B cell (primary cell): ENCODE data around the gene MAPRE3. TPM values are rescaled to one million over a fixed set of nuclear protein-coding genes. Genes with fewer than 3 reads are reported as not detected.

Experiments
- ATAC-seq: fragments of 200-7000 bp; cut with Tn5 transposase; one replicate; pipeline ENCODE4 v1.10.0; 2021; ENCODE audit warnings: low read depth, mild to moderate bottlenecking, moderate number of reproducible peaks, moderate library complexity
- CTCF ChIA-PET: fragments of 350-600 bp; sonication (Branson Sonifier 250); formaldehyde crosslinking; loops from one replicate; lab custom pipeline; 2021; ENCODE audit warnings: antibody characterized with exemption, inconsistent platforms; lab: Charles Lee
- POLR2A ChIA-PET: fragments of 350-600 bp; sonication (Branson Sonifier 250); formaldehyde crosslinking; loops from one replicate; lab custom pipeline; 2021; ENCODE audit warnings: antibody characterized with exemption; lab: Charles Lee
- DNase-seq: peaks from one replicate; pipeline ENCODE4 v3.0.0; 2013
- H2AFZ ChIP-seq: 2 replicates; pipeline ENCODE4 v1.6.1; 2012; ENCODE audit warnings: mild to moderate bottlenecking, low read depth, low read length; ENCODE audit not compliant: insufficient read depth, poor library complexity, severe bottlenecking
- H3K27ac ChIP-seq, 2 donors: 1 replicate in 1 of 2; 2 replicates in 1 of 2; pipeline ENCODE4 v1.5.1; 2012 to 2013; ENCODE audit warnings: low read length in 2 of 2, mild to moderate bottlenecking in 2 of 2, moderate library complexity in 1 of 2
- H3K27me3 ChIP-seq, 4 experiments: fragments of 200-600 bp in 1 of 4; sonication (generic) in 1 of 4; replicated peaks in 1 of 4; 1 replicate in 2 of 4; 2 replicates in 2 of 4; pipeline versions ENCODE4 v1.6.1 to v1.7.0; 2013 to 2016; ENCODE audit warnings: low read length in 3 of 4, mild to moderate bottlenecking in 2 of 4, mixed read lengths in 1 of 4, moderate library complexity in 1 of 4; ENCODE audit not compliant: insufficient read depth in 4 of 4, control insufficient read depth in 3 of 4; ENCODE audit errors: control extremely low read depth in 1 of 4
- H3K36me3 ChIP-seq, 2 experiments: replicated peaks in 1 of 2; 1 replicate in 1 of 2; 2 replicates in 1 of 2; pipeline versions ENCODE4 v1.6.1 to v1.7.1; 2013; ENCODE audit warnings: low read length in 1 of 2; ENCODE audit not compliant: insufficient read depth in 2 of 2, control insufficient read depth in 1 of 2; ENCODE audit errors: control extremely low read depth in 1 of 2, extremely low read depth in 1 of 2
- H3K4me1 ChIP-seq, 2 donors: fragments of 200-600 bp in 1 of 2; sonication (generic) in 1 of 2; 1 replicate in 1 of 2; 2 replicates in 1 of 2; pipeline versions ENCODE4 v1.5.1 to v1.6.1; 2013 to 2017; ENCODE audit warnings: low read length in 2 of 2; ENCODE audit not compliant: control insufficient read depth in 2 of 2, insufficient read depth in 2 of 2
- H3K4me2 ChIP-seq: replicated peaks from 2 replicates; pipeline ENCODE3; 2012; ENCODE audit warnings: mild to moderate bottlenecking, low read depth, low read length; ENCODE audit not compliant: poor library complexity, severe bottlenecking
- H3K4me3 ChIP-seq, 5 experiments: fragments of 200-600 bp in 1 of 5; sonication (generic) in 1 of 5; 1 replicate in 3 of 5; 2 replicates in 2 of 5; pipeline versions ENCODE4 v1.5.1 to v1.7.0; 2011 to 2016; ENCODE audit warnings: low read length in 4 of 5, mild to moderate bottlenecking in 4 of 5, low read depth in 2 of 5, control low read depth in 1 of 5, moderate library complexity in 1 of 5; ENCODE audit not compliant: insufficient read depth in 1 of 5; ENCODE audit errors: control extremely low read depth in 1 of 5, extremely low read depth in 1 of 5
- H3K79me2 ChIP-seq: fragments of 200-600 bp; sonication (generic); one replicate; pipeline ENCODE4 v1.6.0; 2016; ENCODE audit warnings: low read length; ENCODE audit not compliant: control insufficient read depth, insufficient read depth
- H3K9ac ChIP-seq: fragments of 200-600 bp; sonication (generic); 2 replicates; pipeline ENCODE4 v1.6.1; 2017; ENCODE audit warnings: mild to moderate bottlenecking, low read length, moderate library complexity
- H3K9me3 ChIP-seq, 3 donors: one replicate each; pipeline versions ENCODE4 v1.6.1 to v1.7.1; 2013; ENCODE audit warnings: low read length in 2 of 3; ENCODE audit not compliant: control insufficient read depth in 2 of 3, insufficient read depth in 1 of 3; ENCODE audit errors: control extremely low read depth in 1 of 3
- H4K20me1 ChIP-seq: 2 replicates; pipeline ENCODE4 v1.6.0; 2012; ENCODE audit warnings: mild to moderate bottlenecking, low read length; ENCODE audit not compliant: insufficient read depth, control insufficient read depth, poor library complexity, severe bottlenecking
- H3K27ac Mint-ChIP-seq: one replicate; pipeline ENCODE4 v1.8.0; 2021; ENCODE audit warnings: mixed read lengths
- H3K27me3 Mint-ChIP-seq: one replicate; pipeline ENCODE4 v1.8.0; 2021; ENCODE audit warnings: mixed read lengths
- H3K4me1 Mint-ChIP-seq: one replicate; pipeline ENCODE4 v1.8.0; 2021; ENCODE audit warnings: mixed read lengths
- H3K4me3 Mint-ChIP-seq: one replicate; pipeline ENCODE4 v1.8.0; 2021; ENCODE audit warnings: mixed read lengths
- H3K9me3 Mint-ChIP-seq: one replicate; pipeline ENCODE4 v1.8.0; 2022; ENCODE audit warnings: mixed read lengths; ENCODE audit not compliant: insufficient read depth
- EZH2 ChIP-seq: IDR thresholded peaks from 2 replicates; pipeline ENCODE4 v1.6.1; 2012; ENCODE audit warnings: borderline replicate concordance, low read depth, mild to moderate bottlenecking, moderate library complexity, low read length; ENCODE audit not compliant: insufficient read depth, poor library complexity, severe bottlenecking
- WGBS: methylation state at CpG from one replicate; pipeline ENCODE4 v1.1.5; 2013; ENCODE audit warnings: missing lambda C conversion rate; ENCODE audit not compliant: insufficient coverage; 5-methylcytosine and 5-hydroxymethylcytosine counted together
- intact Hi-C: fragments of 100-400 bp; cut with micrococcal nuclease; formaldehyde crosslinking; loops from one replicate; pipeline ENCODE4 v1.10.0; 2022
- polyA plus RNA-seq: library from polyadenylated mRNA; depleted of rRNA; stranded (reverse); fragments of >200 nt; gene quantifications from 2 replicates; pipeline ENCODE4 v1.2.3, GENCODE V29; 2012
- total RNA-seq, 2 donors: library from RNA; stranded (reverse); fragments of 120-200 nt in 1 of 2; gene quantifications; 1 replicate in 1 of 2; 2 replicates in 1 of 2; pipeline versions ENCODE4 v1.2.3 to v1.2.4, GENCODE V29; 2013 to 2022
- TF ChIP-seq, protein P1 (sequence below): fragments of 200-600 bp; IDR thresholded peaks from one replicate; pipeline ENCODE4 v1.8.0; 2022; ENCODE audit warnings: antibody characterized with exemption, mild to moderate bottlenecking

MAPRE3 gene
- total and polyA plus RNA-seq, 2 donors (not counting 1 experiment from before 2014, with no cell fraction given), result 5.4 to 9.8 TPM

DNA sequence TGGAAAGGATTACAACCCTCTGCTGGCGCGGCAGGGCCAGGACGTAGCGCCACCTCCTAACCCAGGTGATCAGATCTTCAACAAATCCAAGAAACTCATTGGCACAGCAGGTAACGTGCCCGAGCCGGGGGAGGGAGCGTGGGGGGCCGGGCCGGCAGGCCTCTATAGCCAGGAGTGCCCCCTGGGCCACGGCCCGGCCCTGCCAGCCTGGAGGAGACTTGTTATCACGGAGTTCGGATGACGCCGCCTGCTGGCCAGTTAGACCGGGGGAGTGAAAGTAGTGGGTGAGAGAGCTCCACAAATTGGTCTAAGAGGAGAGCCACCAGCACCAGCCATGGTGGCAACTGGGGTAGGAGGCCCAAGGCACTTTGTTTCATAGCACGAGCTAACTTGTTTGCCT, 53.8 kb downstream of the MAPRE3 start:
- intact Hi-C loops, result no loop called here
- no peaks in the 10 kb centered on the region for H3K9me3 ChIP-seq
- ChIA-PET CTCF (interaction anchor here (1.9 to 2.4 kb wide), 2 partner anchors 62 to 167 kb away, joined by 4 to 11 read pairs; no protein-coding TSS in a partner anchor), POLR2A (no interaction called here)
- H3K27ac Mint-ChIP-seq, result no peak overlapping the region
- no peak overlapping the region for H3K4me3 Mint-ChIP-seq
- H3K36me3 ChIP-seq, result peaks cover 0 to 3% of the 10 kb centered on the region in 2 experiments
- H3K27me3 ChIP-seq, result no peaks in the 10 kb centered on the region
- DNase-seq (no peak), ATAC-seq (no peak)
- peaks cover 7% of the 10 kb centered on the region for H3K79me2 ChIP-seq
- no peaks in the 10 kb centered on the region for H3K4me1 ChIP-seq
- TF ChIP-seq EZH2, result no peak
- TF ChIP-seq, protein P1, sequence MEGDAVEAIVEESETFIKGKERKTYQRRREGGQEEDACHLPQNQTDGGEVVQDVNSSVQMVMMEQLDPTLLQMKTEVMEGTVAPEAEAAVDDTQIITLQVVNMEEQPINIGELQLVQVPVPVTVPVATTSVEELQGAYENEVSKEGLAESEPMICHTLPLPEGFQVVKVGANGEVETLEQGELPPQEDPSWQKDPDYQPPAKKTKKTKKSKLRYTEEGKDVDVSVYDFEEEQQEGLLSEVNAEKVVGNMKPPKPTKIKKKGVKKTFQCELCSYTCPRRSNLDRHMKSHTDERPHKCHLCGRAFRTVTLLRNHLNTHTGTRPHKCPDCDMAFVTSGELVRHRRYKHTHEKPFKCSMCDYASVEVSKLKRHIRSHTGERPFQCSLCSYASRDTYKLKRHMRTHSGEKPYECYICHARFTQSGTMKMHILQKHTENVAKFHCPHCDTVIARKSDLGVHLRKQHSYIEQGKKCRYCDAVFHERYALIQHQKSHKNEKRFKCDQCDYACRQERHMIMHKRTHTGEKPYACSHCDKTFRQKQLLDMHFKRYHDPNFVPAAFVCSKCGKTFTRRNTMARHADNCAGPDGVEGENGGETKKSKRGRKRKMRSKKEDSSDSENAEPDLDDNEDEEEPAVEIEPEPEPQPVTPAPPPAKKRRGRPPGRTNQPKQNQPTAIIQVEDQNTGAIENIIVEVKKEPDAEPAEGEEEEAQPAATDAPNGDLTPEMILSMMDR, result no peak
- H3K27ac ChIP-seq, result no peak overlapping the region
- no peaks in the 10 kb centered on the region for H3K27me3 Mint-ChIP-seq
- no peak overlapping the region for H3K4me2 ChIP-seq
- no peaks in the 10 kb centered on the region for H4K20me1 ChIP-seq
- H3K4me1 Mint-ChIP-seq, result no peaks in the 10 kb centered on the region
- H3K9me3 Mint-ChIP-seq, result no peaks in the 10 kb centered on the region
- H2AFZ ChIP-seq, result no peak overlapping the region
- WGBS, result 98% methylated on average over 17 of the region's 18 CpGs
- H3K4me3 ChIP-seq, result no peak overlapping the region
- H3K9ac ChIP-seq, result no peak overlapping the region

DNA sequence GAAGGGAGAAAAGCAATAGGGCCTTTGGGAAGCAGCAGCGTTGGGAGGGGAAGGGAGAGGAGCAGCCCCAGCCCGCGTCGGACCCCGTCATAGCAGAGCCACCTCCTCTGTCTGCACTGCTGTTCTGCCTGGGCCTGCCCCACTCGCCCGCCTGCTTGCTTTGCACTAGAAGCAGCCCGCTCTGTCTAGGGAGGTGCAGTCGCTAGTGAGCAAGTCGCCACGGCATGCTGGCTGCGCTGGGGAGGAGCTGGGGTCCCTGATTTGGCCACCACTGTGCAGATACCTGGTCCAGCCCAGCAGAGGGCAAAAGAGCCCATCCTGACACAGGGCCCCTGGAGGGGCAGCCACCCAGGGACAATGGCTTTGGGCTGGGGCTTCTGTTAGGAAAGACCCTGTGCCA, 54.4 kb downstream of the MAPRE3 start:
- POLR2A ChIA-PET, result no interaction called here
- ATAC-seq (no peak), DNase-seq (no peak)
- Mint-ChIP-seq H3K4me3 (no peak overlapping the region), H3K27me3 (no peaks in the 10 kb centered on the region), H3K27ac (no peak overlapping the region), H3K9me3 (no peaks in the 10 kb centered on the region), H3K4me1 (no peaks in the 10 kb centered on the region)
- CTCF ChIA-PET, result interaction anchor here (1.2 to 2.4 kb wide), 3 partner anchors 63 to 255 kb away, joined by 4 to 11 read pairs (median 5); no protein-coding TSS in a partner anchor
- Histone ChIP-seq H3K27ac (no peak overlapping the region), H3K4me1 (no peaks in the 10 kb centered on the region), H3K4me3 (no peak overlapping the region), H3K79me2 (peaks cover 7% of the 10 kb centered on the region), H2AFZ (no peak overlapping the region), H3K27me3 (no peaks in the 10 kb centered on the region), H3K9me3 (no peaks in the 10 kb centered on the region), H3K36me3 (peaks cover 0 to 3% of the 10 kb centered on the region in 2 experiments), H3K9ac (no peak overlapping the region), H4K20me1 (no peaks in the 10 kb centered on the region), H3K4me2 (no peak overlapping the region)
- intact Hi-C loops, result no loop called here
- WGBS, result 97% methylated on average over 12 of the region's 12 CpGs
- TF ChIP-seq, protein P1, result no peak
- TF ChIP-seq EZH2, result no peak
